Measurements from ENCODE around the gene RAF1. TPM values are rescaled to one million over a fixed set of nuclear protein-coding genes. Genes with fewer than 3 reads are reported as not detected.

Gene RAF1
- total and polyA plus RNA-seq, 2 experiments from 2014 or later, result 39.5 to 123 TPM

- TF ChIP-seq ZNF462 (CRISPR knock-in tag; IDR thresholded peaks at IDR 0.05) (no peak), EZH2 (IDR thresholded peaks at IDR 0.05; ENCODE audit: low read depth, unreplicated experiment) (no peak), POLR2AphosphoS5 (IDR thresholded peaks at IDR 0.05; ENCODE audit: low read depth) (no peak), CREB1 (CRISPR knock-in tag; IDR thresholded peaks at IDR 0.05; ENCODE audit: low read depth) (no peak), EZH2phosphoT487 (IDR thresholded peaks at IDR 0.05; ENCODE audit: unreplicated experiment) (no peak), STAT1 (IDR thresholded peaks at IDR 0.05; ENCODE audit: unreplicated experiment) (no peak), ZNF114 (CRISPR knock-in tag; IDR thresholded peaks at IDR 0.05) (no peak)
- TF ChIP-seq, protein P1, sequence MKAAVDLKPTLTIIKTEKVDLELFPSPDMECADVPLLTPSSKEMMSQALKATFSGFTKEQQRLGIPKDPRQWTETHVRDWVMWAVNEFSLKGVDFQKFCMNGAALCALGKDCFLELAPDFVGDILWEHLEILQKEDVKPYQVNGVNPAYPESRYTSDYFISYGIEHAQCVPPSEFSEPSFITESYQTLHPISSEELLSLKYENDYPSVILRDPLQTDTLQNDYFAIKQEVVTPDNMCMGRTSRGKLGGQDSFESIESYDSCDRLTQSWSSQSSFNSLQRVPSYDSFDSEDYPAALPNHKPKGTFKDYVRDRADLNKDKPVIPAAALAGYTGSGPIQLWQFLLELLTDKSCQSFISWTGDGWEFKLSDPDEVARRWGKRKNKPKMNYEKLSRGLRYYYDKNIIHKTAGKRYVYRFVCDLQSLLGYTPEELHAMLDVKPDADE (IDR thresholded peaks at IDR 0.05), result no peak
- TF ChIP-seq, protein P2, sequence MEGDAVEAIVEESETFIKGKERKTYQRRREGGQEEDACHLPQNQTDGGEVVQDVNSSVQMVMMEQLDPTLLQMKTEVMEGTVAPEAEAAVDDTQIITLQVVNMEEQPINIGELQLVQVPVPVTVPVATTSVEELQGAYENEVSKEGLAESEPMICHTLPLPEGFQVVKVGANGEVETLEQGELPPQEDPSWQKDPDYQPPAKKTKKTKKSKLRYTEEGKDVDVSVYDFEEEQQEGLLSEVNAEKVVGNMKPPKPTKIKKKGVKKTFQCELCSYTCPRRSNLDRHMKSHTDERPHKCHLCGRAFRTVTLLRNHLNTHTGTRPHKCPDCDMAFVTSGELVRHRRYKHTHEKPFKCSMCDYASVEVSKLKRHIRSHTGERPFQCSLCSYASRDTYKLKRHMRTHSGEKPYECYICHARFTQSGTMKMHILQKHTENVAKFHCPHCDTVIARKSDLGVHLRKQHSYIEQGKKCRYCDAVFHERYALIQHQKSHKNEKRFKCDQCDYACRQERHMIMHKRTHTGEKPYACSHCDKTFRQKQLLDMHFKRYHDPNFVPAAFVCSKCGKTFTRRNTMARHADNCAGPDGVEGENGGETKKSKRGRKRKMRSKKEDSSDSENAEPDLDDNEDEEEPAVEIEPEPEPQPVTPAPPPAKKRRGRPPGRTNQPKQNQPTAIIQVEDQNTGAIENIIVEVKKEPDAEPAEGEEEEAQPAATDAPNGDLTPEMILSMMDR (conservative IDR thresholded peaks at IDR 0.05; ENCODE audit: low read depth in 2 of 2), result no peak
Measured at GRCh38 chr3:12568747-12569146, 95.2 kb downstream of the RAF1 start (continued).
